Heart left ventricle (tissue), 16 donors: ENCODE results near the gene ARL15. TPM values are rescaled to one million over a fixed set of nuclear protein-coding genes. Genes with fewer than 3 reads are reported as not detected.

Source experiments
- ATAC-seq, 4 donors: fragments of 200-7000 bp; cut with Tn5 transposase; one replicate each; pipeline ENCODE4 v1.9.1; 2020 to 2022; ENCODE audit warnings: moderate library complexity in 4 of 4, mild to moderate bottlenecking in 3 of 4, moderate number of reproducible peaks in 1 of 4
- DNase-seq, 5 donors: peaks; one replicate each; pipeline ENCODE4 v3.0.0-alpha.2; 2020
- H3K27ac ChIP-seq, 12 donors: fragments of 200-600 bp; sonication (generic) in 4 of 12; one replicate each; pipeline versions ENCODE4 v1.5.0 to v1.8.0; 2016 to 2022; ENCODE audit warnings: mild to moderate bottlenecking in 2 of 12
- H3K27me3 ChIP-seq, 9 donors: fragments of 200-600 bp; sonication (generic) in 2 of 9; one replicate each; pipeline versions ENCODE4 v1.5.1 to v1.8.0; 2016 to 2022; ENCODE audit warnings: mild to moderate bottlenecking in 3 of 9
- H3K36me3 ChIP-seq, 9 donors: fragments of 200-600 bp; sonication (generic) in 2 of 9; one replicate each; pipeline versions ENCODE4 v1.5.0 to v1.8.0; 2018 to 2022; ENCODE audit warnings: mild to moderate bottlenecking in 2 of 9
- H3K4me1 ChIP-seq, 12 donors: fragments of 200-600 bp; sonication (generic) in 4 of 12; one replicate each; pipeline versions ENCODE4 v1.5.0 to v1.8.0; 2016 to 2022; ENCODE audit warnings: mild to moderate bottlenecking in 3 of 12
- H3K4me3 ChIP-seq, 12 donors: fragments of 200-600 bp; sonication (generic) in 4 of 12; one replicate each; pipeline versions ENCODE4 v1.5.0 to v1.8.0; 2017 to 2022; ENCODE audit warnings: mild to moderate bottlenecking in 9 of 12, moderate library complexity in 4 of 12
- H3K9me3 ChIP-seq, 12 donors: fragments of 200-600 bp; sonication (generic) in 4 of 12; one replicate each; pipeline versions ENCODE4 v1.5.0 to v1.8.0; 2016 to 2022; ENCODE audit warnings: mild to moderate bottlenecking in 1 of 12
- CTCF ChIP-seq, 12 donors: fragments of 200-600 bp; sonication (generic) in 4 of 12; IDR thresholded peaks; one replicate each; pipeline versions ENCODE4 v1.5.0 to v1.8.0; 2018 to 2022; ENCODE audit warnings: antibody characterized with exemption in 12 of 12, mild to moderate bottlenecking in 5 of 12
- POLR2A ChIP-seq, 2 donors: fragments of 450-650 bp; IDR thresholded peaks; one replicate each; pipeline ENCODE4 v1.6.1; 2017; ENCODE audit warnings: antibody characterized with exemption in 2 of 2, mild to moderate bottlenecking in 2 of 2, moderate library complexity in 2 of 2
- WGBS, 4 donors: extraction: QIAGEN DNeasy Blood & Tissue Kit in 2 of 4; methylation state at CpG; one replicate each; pipeline versions ENCODE4 v1.1.5 to v1.1.7; 2013 to 2018; 5-methylcytosine and 5-hydroxymethylcytosine counted together
- intact Hi-C, 10 donors: fragments of 100-400 bp; cut with DNase I; formaldehyde crosslinking; loops; one replicate each; pipeline versions ENCODE4 v1.11.1 to v1.14.2; 2022
- polyA plus RNA-seq, 2 donors: library from polyadenylated mRNA; stranded (reverse); fragments of 200-250 nt; gene quantifications; one replicate each; pipeline ENCODE4 v1.2.3, GENCODE V29; 2013
- total RNA-seq, 9 donors: library from RNA; depleted of rRNA in 2 of 9; stranded (reverse); fragments of >200 nt in 2 of 9; fragmentation: NEBNext Ultra II Directional in 3 of 9; extraction: Animal tissue kit (Norgen Biotek cat#: 25700) in 3 of 9; gene quantifications; one replicate each; pipeline versions ENCODE4 v1.1.0 to v1.2.4, GENCODE V29; 2016 to 2023
- donor health status: ischemic (EF 13 %, LVEDD 7.1; RV severe dilation, severe dysfunction).
- donor health status: healthy with polysubstance abuse.
- donor health status: DM: no; HTN: yes; CAD: no.
- donor health status: DM: no; HTN: no; CAD: no.
- donor health status: ischemic (EF 25% LVEDD 6.9; RV normal size, moderate dysfunction).
- donor health status: ischemic (EF 25% LVEDD 5.7; RV mildly dilated, moderate dysfunction).
- donor health status: healthy.
- donor health status: DM: yes; HTN: yes; CAD: no.
- donor health status: ischemic (EF 35%, LVEDD 5.7; RV mildly dilated, moderate dysfunction).
- donor health status: nonischemic (EF 11% LVEDD 7.7; RV severe dilation, severe dysfunction).
- donor health status: DM: yes; HTN: yes; CAD: no.
- donor health status: PGD.
- donor health status: ischemic (EF 29% LVEDD 5.4; RV normal size, mild dysfunction).
- donor health status: nonischemic (EF 23%, LVEDD 6.1; RV moderate dilation, normal function).

Gene ARL15
- total and polyA plus RNA-seq, 11 donors, result 7.1 to 35.0 (median 23.2) TPM

- Histone ChIP-seq H3K36me3 (no peaks in the 10 kb centered on the region), H3K27ac (peak overlapping the region in 11 of 12 donors; percentile 42 to 87 (median 70)), H3K4me1 (peaks cover 0 to 63% (median 36%) of the 10 kb centered on the region in 12 donors), H3K27me3 (no peaks in the 10 kb centered on the region), H3K9me3 (no peaks in the 10 kb centered on the region), H3K4me3 (peak overlapping the region in 7 of 12 donors; percentile 3 to 26 (median 13))
- WGBS, 4 donors, result 35 to 44% (median 39%) methylated on average over 8 of the region's 8 CpGs
- intact Hi-C loops, result no loop called here
- ATAC-seq, result peak; percentile 91 to 96 (median 94)
- peak in 4 of 5 donors; percentile 29 to 68 (median 38) for DNase-seq
- TF ChIP-seq CTCF (IDR thresholded peaks at IDR 0.05) (no peak), POLR2A (IDR thresholded peaks at IDR 0.05) (no peak)
Observed at GRCh38 chr5:54295651-54296276, 14.6 kb downstream of the ARL15 start.

- Histone ChIP-seq H3K27ac (peak overlapping the region in 1 of 12 donors; percentile 50), H3K9me3 (no peaks in the 10 kb centered on the region), H3K4me3 (no peak overlapping the region), H3K4me1 (peaks cover 0 to 55% (median 34%) of the 10 kb centered on the region in 12 donors), H3K36me3 (no peaks in the 10 kb centered on the region), H3K27me3 (no peaks in the 10 kb centered on the region)
- TF ChIP-seq CTCF (IDR thresholded peaks at IDR 0.05) (no peak), POLR2A (IDR thresholded peaks at IDR 0.05) (no peak)
- no peak for ATAC-seq
- no peak for DNase-seq
- intact Hi-C loops, result no loop called here
- 62 to 74% (median 70%) methylated on average over 5 of the region's 5 CpGs for WGBS, 4 donors
Observed at GRCh38 chr5:54294097-54294667, 16.2 kb downstream of the ARL15 start.

- peaks cover 0 to 55% (median 34%) of the 10 kb centered on the region in 12 donors for H3K4me1 ChIP-seq
- TF ChIP-seq CTCF (IDR thresholded peaks at IDR 0.05) (no peak), POLR2A (IDR thresholded peaks at IDR 0.05) (no peak)
- peaks cover 0 to 8% (median 0%) of the 10 kb centered on the region in 12 donors for H3K9me3 ChIP-seq
- no peaks in the 10 kb centered on the region for H3K36me3 ChIP-seq
- intact Hi-C loops, result no loop called here
- DNase-seq (no peak), ATAC-seq (no peak)
- H3K27me3 ChIP-seq, result no peaks in the 10 kb centered on the region
- H3K4me3 ChIP-seq, result no peak overlapping the region
- WGBS, 4 donors, result 94 to 100% (median 96%) methylated on average over 1 of the region's 1 CpG
- no peak overlapping the region for H3K27ac ChIP-seq
Observed at GRCh38 chr5:54292866-54293265, 17.5 kb downstream of the ARL15 start.

- Histone ChIP-seq H3K27me3 (no peaks in the 10 kb centered on the region), H3K36me3 (no peaks in the 10 kb centered on the region), H3K4me3 (no peak overlapping the region), H3K9me3 (peaks cover 0 to 8% (median 0%) of the 10 kb centered on the region in 12 donors), H3K4me1 (peaks cover 0 to 43% (median 25%) of the 10 kb centered on the region in 12 donors), H3K27ac (no peak overlapping the region)
- ATAC-seq, result no peak
- intact Hi-C loops, result no loop called here
- 81 to 94% (median 88%) methylated on average over 3 of the region's 3 CpGs for WGBS, 4 donors
- DNase-seq, result no peak
- TF ChIP-seq CTCF (IDR thresholded peaks at IDR 0.05) (no peak), POLR2A (IDR thresholded peaks at IDR 0.05) (no peak)
Observed at GRCh38 chr5:54291498-54291897, 18.9 kb downstream of the ARL15 start.
